Measurements from ENCODE around the gene FMO3.

FMO3 gene

DNA sequence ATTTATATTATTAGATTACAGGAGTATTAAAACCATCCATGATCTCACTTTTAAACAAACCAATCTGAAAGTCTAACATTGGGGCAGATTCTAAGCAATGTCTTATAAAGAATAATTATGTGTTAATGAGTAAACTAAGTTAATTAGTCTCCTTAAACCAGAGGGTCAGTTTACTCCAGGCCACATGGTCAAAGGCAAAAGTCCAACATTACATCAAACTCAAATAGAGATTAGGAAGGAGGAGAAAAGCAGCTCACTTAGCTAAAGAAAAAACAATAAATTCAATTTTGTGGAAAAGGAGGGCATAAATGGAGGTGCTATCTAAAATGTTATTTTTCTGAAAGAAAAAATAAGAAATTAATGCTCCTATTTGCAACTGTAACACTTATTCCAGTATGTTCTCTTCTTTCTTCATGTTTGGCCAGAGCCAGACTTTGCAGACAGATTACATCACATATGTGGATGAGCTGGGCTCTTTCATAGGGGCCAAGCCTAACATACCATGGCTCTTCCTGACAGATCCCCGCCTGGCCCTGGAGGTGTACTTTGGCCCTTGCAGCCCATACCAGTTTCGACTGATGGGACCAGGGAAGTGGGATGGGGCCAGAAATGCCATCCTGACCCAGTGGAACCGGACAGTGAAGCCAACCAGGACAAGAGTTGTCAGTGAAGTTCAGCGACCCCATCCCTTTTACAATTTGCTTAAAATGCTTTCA lies 70.1 kb downstream of the FMO3 start:
- no peak for DNase-seq

DNA sequence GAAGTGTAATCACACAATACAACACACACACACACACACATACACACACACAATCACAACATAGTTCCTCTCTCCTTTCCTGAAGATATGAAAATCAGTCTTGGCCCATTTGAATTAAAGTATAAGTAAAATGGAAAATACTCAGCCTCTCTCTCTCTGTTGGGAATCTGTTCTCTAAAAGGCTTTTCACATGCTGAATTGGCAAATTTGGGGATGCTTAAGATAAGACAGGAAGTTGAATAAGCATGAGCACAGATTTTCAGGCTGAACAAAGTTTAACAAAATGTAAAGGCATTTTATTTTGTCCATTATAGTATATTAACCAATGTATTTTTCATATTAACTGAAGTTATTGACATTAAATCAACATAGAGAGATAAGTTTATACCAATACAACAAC lies 70.7 kb downstream of the FMO3 start:
- no peak for DNase-seq

DNA sequence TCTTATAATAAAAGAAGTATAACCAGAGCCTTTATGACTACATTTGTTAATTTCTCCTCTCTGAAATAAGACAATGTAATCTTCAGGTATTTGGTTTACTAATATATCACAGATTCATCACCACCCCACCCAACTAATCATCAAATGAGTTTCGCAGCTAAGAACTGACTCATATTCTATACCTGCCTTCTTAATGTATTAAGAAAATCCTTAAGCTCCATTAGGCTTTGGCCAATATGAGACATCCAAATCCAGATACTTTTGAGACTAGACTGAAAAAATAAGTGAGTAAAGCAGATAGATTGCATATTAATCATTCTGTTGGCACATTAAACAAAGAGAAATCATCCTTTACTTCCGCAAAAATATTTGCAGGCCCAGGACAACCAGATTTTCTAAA lies 75.7 kb downstream of the FMO3 start:
- no peak for DNase-seq
